Transverse colon (tissue), 4 donors: ENCODE results near the gene RER1.

Experiments
- EP300 ChIP-seq: sonication (generic); formaldehyde crosslinking; IDR thresholded peaks from one replicate; pipeline ENCODE4 v1.6.1; 2017; ENCODE audit warnings: antibody characterized with exemption, low read depth
- POLR2A ChIP-seq: fragments of 450-650 bp; IDR thresholded peaks from one replicate; pipeline ENCODE4 v1.6.1; 2016; ENCODE audit warnings: antibody characterized with exemption, mild to moderate bottlenecking, moderate library complexity
- POLR2AphosphoS5 ChIP-seq, 3 donors: sonication (generic); formaldehyde crosslinking; IDR thresholded peaks; one replicate each; pipeline ENCODE4 v1.6.1; 2016; ENCODE audit warnings: antibody characterized with exemption in 3 of 3
- TF ChIP-seq, protein P1 (sequence below), 5 experiments: fragments of 200-600 bp in 3 of 5; fragments of 450-650 bp in 2 of 5; sonication (generic) in 3 of 5; IDR thresholded peaks; 1 replicate in 2 of 5; 2 replicates in 3 of 5; pipeline ENCODE4 v1.5.1; 2016 to 2017; ENCODE audit warnings: antibody characterized with exemption in 5 of 5, inconsistent platforms in 3 of 5, mild to moderate bottlenecking in 2 of 5, moderate library complexity in 1 of 5

DNA sequence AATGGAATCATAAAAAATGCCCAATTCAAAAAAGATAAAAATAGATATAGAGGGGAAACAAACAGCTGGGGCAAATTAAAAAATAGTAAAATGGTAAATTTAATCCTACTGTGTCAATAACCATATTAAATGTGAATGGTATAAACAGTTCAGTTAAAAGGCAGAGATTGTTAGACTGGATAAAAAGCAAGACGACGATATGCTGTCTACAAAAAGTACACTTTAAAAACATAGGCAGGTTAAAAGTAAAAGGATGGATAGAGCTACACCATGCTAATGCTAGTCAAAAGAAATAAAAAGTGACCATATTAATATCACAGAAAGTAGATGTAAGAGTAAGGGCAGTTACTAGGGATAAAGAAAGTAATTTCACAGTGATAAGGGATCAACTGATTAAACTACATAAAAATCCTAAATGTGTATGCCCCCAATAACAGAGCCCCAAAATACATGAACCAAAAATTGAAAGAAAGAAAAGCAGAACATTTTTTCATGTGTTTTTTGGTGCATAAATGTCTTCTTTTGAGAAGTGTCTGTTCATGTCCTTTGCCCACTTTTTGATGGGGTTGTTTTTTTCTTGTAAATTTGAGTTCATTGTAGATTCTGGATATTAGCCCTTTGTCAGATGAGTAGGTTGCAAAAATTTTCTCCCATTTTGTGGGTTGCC lies 27.7 kb upstream of the RER1 start:
- TF ChIP-seq POLR2A (no peak), EP300 (no peak), POLR2AphosphoS5 (IDR thresholded peaks at IDR 0.05) (no peak)
- TF ChIP-seq, protein P1, sequence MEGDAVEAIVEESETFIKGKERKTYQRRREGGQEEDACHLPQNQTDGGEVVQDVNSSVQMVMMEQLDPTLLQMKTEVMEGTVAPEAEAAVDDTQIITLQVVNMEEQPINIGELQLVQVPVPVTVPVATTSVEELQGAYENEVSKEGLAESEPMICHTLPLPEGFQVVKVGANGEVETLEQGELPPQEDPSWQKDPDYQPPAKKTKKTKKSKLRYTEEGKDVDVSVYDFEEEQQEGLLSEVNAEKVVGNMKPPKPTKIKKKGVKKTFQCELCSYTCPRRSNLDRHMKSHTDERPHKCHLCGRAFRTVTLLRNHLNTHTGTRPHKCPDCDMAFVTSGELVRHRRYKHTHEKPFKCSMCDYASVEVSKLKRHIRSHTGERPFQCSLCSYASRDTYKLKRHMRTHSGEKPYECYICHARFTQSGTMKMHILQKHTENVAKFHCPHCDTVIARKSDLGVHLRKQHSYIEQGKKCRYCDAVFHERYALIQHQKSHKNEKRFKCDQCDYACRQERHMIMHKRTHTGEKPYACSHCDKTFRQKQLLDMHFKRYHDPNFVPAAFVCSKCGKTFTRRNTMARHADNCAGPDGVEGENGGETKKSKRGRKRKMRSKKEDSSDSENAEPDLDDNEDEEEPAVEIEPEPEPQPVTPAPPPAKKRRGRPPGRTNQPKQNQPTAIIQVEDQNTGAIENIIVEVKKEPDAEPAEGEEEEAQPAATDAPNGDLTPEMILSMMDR (IDR thresholded peaks at IDR 0.05): no peak
